IPS DF 19.7 (cell line): Measurements from ENCODE around the gene MED4.
"Not testable (repeated sequence)": the region's sequence is repeated elsewhere in the genome, so short reads cannot be mapped to it uniquely, and the experiment has no call there.

ENCODE experiments used
- DNase-seq: peaks from one replicate; pipeline ENCODE4 v3.0.0-alpha.2; 2013; ENCODE audit warnings: low read depth, low spot score

The MED4 gene

DNA sequence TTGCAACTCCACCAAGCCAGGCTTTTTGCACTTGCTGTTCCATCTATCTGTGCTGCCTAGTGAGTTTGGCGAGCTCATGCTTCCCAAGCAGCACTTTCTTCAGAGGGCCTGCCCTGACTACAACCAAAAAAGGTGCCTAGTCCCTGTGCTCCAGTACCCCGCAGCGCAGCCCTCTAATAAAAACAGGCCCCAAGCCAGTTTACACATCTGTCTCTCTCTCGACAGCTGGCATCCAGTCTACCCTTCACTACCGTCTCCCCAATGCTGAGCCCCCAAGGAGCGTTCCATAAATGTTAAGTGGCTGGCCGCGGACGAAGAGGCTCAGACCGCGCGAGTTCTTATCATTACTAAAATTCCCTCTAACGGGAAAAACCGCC is 512 bp downstream of the MED4 start:
- DNase-seq: no peak

DNA sequence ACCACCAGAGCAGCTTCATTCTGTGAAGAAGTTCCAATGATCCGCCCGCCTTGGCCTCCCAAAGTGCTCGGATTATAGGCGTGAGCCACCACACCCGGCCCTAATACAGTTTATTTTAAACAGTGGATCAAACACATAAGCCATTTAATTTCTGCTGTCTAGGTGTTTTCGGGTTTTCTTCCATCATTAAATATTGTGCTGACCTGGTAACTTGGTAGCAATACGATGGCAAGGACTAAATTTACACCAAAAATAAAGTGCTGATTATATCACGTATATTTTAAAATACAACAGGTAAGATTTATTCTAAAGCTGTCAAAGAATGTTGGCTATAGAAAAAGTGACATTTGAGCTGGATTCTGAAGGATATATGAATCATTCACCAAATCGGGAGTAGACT is 1.3 kb downstream of the MED4 start:
- DNase-seq: no peak

DNA sequence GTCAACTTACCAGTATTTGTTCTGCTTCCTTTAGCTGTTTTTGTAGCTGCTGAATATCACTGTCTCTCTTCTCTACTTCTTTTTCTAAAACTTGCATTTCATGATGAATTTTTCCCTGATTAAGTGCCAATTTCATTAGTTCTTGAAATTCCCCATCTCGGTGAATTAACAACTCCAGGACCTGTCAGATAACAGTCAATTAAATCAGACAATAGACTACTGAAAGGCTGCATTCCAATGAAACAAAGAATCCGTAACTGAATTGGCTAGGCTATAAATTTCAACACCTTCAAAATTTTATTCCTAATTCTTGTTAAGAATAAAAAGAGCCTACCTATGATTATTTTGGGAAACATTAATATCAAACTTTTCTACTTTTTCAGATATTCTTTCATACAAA is 8.6 kb downstream of the MED4 start:
- no peak for DNase-seq

DNA sequence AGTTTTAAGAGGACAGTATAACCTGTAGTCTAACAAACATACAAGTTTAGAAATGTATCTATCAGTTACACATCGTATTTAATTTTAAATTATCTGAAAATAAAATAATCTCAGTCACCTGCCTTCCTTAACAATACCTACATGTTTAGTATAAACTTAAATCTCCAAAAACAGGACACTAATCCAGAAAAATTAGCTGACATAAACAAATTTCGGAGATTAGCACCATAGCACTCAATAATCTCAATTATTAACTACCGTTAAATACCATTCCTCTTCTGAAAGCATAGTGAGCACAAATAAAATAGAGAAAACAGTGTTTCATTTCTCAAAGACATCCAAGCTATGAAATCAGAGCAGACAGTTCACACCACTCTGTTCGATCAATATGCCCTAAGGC is 13.2 kb downstream of the MED4 start:
- no peak for DNase-seq

DNA sequence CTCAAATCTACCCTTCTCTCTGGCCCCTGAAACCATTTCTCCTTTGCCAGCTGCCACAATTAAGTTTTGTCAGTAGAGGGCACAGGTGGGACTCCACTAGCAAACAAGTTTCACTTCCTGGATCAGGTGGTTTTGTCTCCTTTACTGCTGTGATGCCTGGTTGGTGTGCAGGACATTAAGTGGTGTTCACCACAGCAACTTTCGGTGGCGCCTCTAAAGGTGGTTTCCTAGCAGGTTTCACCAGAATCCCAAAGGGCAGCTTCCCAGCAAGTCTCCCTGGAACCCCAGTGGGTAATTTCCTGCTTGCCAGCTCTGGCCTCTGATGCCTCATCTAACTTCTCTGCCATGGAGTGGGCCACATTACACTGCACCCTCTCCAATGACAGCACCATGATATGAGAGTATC is 16.6 kb downstream of the MED4 start:
- no peak for DNase-seq

DNA sequence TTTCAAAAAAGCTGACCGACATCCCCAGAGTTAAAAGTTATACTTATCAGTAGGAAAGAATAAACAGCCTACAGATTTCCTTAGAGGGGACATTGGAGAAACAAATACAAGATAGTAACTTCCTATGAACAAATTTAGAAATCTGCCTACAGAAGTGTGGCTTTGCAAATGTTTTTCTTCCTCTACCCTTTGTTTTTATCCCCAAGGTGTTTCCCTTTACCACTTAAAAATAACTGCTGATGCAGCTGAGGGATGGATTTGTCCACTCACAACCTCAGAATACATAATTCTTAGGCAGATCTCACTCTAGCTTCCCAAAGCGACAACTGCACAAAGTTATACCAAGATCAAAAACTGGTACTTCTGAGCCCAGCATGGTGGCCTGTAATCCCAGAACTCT is 20.9 kb downstream of the MED4 start:
- DNase-seq: no peak

DNA sequence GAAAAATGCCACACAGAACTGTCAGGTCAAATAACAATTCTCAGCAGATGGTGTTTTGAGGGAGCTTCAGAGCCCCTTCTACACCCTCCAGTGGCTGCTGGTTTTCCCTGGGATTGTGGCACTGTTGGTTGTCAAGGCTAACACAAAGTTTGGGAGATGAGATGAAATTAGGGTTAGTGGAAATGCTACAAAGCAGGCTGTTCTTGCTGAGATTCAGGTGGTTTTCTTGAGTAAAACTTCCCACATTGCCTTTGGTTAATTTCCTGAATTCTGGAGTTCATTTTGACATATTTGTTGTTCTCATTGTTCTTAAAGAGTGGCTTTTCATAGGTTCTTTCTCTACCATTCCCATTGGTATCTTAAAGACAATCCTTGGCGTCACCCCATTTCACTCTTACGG is 22.1 kb downstream of the MED4 start:
- DNase-seq: no peak

DNA sequence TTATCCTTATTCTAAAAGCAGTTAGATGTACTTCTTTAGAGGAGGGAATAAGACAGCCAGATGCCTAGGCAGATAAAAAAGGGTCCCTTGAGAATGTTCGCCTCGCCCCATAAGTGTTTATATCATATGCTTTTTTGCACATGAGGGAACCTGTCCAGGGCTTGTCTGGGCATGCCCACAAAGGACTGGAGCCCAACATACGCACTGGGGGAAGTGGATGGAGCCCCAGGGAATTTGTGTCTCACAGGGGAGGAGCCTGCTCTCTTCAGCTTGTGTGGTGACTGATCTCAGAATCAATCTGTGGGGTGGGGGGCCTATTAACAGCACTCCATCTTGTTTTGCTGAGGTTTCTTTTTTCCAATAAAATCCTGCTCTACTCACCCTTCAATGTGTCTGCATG is 22.6 kb downstream of the MED4 start:
- DNase-seq: no peak

DNA sequence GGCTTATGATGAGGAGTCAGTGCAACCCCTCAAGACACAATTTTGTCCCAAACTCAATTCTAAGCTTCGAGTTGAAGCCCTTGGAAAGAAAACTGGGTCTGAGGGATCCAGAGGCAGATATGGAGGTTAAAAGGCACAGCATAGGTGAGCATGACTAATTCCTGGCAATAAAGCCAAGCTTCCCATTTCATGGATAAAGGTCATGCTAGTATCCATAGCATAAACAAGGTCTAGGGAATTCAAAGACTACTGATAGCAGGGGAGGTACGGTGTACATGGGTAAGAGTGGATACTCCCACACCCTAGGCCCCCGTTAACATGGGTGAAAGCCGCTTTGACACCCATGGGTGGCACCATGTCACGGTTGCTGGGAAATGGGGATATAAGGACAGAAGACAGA is 24.0 kb downstream of the MED4 start:
- no peak for DNase-seq

DNA sequence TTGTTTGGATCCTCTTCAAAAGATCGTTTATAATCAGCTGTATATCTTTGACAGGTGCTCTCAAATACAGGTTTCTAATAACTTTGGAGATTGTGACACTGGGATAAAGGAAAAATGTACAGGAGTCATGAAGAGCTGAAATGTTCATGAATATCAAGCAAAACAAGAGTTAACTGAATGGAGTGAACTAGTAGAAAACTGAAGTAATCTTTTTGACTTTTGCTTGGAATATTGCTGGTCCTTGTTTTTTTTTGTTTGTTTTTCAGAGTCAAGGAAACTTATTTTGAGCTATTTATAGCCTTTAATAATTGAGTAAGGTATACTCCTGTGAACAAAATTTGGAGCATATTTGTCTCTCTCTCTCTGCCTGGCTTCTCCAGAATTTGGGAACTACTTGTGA is 25.3 kb downstream of the MED4 start:
- no peak for DNase-seq

DNA sequence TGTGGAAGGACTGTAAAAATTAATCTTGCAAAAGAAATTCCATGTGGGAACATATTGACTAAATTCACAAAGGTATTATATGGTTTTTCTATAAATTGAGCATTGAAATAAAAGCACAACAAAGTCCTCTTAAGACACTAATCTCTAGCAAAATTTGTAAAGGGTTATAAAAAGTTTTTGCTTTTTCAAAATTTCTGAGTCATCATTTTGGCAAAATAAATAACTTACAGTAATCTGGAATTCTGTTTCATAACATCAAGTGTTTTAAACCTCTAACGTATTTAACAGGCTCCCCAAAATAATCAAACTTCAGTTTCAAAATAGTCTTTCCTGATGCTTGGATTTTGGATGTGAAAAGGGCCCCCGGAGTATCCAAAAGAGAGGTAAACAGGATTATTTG is 26.0 kb downstream of the MED4 start:
- DNase-seq: no peak

DNA sequence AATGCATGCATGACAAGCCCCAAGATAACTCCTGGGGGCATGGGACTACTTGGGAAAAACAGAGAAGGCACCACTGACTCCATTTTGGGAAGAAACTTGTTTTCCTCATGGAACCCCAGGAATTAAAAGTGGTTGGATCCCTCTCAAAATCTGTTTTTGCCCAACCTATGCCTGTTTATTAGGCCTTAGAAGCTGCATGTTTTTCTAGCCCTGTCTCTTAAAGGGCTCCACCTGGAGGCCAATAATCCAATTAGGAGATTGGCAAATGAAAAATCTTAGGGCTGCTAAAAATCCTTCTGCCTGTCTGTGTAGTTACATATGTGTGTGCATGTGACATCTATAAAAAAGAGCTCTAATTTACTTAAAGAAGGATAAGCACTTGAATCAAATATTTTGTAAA is 26.9 kb downstream of the MED4 start:
- no peak for DNase-seq

DNA sequence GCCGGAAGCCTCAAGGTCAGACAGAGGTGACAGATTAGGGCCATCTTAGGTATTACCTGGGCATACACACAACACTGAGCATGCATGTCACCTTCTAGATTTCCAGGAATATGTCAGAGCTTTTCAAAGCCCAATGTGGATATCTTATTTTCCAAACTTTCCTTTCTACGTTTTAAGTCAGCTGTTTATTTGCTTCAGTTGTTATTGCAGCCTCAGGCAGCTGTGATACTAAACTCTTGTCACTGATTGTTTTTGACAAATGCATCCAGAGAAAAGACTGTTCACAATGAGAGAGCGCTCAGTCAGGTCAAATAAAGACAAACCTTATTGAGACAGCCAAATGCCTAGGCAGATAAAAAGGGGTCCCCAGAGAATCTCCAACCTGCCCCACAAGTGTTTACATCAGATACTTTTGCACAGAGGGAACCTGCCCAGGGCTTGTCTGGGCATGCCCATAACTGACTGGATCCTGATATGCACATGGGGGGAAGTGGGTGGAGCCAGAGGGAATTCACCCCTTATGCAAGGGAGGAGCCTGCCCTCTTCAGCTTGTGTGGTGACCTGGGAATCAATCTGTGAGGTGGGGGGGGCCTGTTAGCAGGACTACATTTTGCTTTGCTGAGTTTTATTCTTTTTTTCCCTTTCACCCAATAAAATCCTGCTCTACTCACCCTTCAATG is 28.5 kb downstream of the MED4 start:
- DNase-seq: no peak

DNA sequence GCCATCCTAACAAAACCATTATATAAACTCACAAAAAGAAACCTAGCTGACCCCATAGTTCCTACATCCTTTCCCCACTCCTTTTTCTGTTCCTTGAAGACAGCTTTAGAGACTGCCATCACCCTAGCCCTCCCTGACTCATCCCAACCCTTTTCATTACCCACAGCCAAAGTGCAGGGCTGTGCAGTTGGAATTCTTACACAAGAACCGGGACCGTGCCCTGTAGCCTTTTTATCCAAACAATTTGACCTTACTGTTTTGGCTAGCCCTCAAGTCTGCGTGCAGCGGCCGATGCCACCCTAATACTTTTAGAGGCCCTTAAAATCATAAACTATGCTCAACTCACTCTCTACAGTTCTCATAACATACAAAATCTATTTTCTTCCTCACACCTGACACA is 35.0 kb downstream of the MED4 start:
- DNase-seq: not testable (repeated sequence)

DNA sequence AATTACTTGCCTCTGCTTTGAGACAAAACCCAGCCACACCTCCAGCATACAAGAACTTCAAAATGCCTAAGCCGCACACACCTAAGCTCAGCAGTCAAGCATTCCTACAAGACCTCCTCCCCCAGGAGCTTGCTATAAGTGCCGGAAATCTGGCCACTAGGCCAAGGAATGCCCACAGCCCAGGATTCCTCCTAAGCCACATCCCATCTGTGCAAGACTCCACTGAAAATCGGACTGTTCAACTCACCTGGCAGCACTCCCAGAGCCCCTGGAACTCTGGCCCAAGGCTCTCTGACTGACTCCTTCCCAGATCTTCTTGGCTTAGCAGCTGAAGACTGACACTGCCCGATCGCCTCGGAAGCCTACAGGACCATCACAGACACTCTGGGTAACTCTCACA is 36.4 kb downstream of the MED4 start:
- not testable (repeated sequence) for DNase-seq

DNA sequence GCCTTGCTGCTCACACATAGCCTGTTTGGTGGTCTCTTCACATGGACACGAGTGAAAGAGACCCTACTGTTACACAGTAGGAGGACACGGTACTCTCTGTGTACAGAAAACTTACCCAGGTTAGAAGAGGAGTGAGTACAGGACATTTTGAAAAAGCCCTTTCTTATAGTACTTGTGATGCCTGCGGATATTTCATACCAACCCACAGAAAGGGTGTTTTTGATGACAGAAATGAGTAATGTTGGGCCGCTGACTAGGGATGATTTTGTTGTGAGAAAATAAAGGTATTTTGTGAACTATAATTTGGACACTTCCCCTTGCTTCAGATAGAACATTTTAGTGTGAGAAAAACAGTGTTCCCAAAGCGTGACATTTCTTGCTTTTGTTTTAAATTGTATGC is 39.2 kb downstream of the MED4 start:
- no peak for DNase-seq

DNA sequence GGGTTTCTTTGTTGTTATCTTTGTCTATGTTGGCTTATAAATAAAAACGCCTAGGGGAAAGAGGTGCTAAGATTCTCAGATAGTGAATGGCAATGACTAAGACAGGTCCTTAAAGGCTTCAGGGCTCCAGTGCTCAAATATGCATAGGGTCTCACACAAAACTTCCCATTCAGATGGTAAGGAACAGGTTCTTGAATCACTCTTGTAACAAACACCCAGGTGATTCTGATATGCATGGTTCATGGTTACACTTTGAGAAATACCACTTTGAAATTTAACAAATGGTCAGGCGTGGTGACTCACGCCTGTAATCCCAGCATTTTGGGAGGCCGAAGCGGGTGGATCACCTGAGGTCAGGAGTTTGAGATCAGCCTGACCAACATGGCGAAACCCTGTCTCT is 40.3 kb downstream of the MED4 start:
- no peak for DNase-seq

DNA sequence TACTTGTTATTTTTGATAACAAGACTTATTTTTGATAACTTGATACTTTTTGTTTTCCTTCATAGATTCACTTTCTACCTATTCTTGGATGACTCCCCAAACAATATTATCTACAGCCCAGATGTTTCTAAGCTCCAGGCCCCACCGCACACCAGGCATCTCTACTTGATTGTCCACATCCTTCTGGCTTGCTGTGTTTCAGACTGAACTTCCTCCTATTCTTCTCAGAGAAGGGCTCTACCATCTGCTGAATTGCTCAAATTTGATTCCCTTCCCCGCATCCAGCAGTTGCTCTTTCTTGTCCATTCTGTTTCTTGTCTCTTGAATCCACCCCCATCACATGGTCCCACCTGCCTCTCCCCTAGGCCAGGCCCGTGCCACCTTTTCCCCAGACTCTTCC is 44.4 kb downstream of the MED4 start:
- DNase-seq: no peak

DNA sequence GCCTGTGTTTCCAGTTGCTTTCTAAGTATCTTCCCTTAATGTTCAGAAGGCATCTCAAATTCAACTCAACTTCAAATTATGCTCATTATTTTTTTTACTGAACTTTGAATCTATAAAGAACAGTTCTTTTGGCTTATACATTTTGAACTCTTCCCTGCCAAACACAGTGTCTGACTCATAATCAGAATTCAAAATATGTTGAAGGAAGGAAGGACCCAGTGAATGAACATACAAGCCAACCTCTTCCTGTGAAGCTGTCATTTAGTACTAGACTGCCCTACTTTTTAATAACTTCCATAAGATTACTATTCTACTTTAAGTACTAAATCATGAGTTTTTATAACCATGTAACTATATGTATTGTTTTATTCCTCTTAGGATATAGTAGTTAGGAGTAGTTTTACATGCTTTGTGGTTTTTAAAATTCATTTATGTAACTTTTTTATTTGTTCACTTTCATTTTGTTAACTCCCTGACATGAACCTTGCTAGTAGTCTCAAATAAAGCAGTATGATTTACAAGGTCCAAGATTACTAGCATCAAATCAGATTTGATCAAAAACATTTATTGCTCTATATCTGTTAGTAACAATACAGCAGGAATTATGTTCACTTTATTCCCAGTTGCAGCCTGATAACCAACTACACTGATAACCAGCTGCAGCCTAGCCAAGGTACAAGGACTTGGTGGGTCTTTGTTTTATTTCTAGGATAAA is 51.0 kb downstream of the MED4 start:
- no peak for DNase-seq

DNA sequence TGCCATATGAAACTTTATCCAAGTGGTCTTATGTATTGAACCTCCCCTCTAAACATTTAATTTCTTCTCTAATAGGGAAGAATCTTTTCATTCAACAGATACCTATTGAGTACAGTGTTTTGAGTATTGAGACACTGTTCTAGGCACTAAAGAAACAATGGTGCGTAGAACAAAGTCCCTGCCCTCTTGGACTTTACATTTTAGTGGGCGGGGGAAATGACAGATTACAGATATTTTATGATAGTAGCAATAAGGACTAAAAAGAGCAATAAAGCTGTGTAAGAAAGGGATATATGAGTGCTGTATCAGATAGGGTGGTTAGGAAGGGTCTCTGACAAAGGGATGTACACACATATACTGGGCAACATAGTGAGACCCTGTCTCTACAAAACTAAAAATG is 52.0 kb downstream of the MED4 start:
- DNase-seq: no peak

DNA sequence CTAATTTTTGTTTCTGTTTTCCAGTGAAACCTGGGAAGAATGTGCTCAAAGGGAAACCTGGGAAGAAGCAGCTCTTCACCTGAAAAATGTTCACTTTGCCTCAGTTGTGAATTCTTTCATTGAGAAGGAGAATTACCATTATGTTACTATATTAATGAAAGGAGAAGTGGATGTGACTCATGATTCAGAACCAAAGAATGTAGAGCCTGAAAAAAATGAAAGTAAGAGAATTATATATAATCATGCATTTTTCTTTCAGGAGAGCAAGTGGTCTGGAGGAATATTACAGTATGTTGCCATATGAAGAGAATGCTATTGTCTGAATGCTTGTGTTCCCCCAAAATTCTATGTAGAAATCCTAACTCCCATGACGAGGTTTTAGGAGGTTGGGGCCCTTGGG is 54.0 kb downstream of the MED4 start:
- DNase-seq: no peak

DNA sequence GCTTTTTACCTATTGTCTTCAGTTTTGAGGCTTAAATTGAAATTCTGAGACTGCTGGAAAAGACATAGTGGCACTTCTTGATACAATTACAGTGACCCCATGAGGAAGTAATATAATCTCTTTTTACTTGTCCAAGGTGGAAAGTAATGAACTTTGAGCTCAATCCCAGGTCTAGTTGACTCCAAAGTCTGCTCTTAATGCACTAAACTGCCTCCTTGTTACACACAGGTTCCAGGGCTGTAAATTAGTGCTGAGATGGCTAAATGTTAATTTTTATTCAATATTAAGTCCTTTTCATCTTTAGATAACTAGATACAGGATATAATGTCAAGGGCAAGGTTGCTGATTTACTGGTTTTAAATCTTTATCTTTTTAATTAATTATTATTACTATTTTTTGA is 54.9 kb downstream of the MED4 start:
- no peak for DNase-seq

DNA sequence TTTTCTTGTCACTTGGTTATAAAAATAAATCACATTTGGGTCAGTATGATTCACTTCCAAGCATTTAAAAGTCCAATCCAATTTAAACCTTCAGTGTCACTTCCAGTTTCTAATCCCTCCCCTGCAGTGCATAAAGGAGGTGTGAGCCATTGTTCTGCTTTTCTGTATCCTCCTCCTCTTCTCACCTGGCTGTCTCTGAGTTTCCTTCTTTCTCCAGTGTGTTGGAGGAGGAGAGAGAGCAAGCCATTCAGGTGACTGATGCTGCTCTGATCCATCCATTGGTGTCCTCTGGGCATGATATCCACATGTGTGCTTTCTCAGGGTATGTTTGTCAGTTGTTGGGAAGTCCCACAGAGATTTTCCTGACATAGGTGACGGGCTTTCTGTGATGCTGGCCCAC is 56.1 kb downstream of the MED4 start:
- DNase-seq: no peak
